Activated T-helper 2 cell treated with anti-CD3 and anti-CD28 coated beads, Interferon-gamma antibody, Interleukin-2, Interleukin-4, amounts not matched to agents 10 μg/mL and 5 μg/mL and 100 μg/mL, durations not matched to agents 14 hours and 24 hours and 36 hours (primary cell): ENCODE results near the gene EFCAB12. TPM values are rescaled to one million over a fixed set of nuclear protein-coding genes. Genes with fewer than 3 reads are reported as not detected.
"Not testable (repeated sequence)": the region's sequence is repeated elsewhere in the genome, so short reads cannot be mapped to it uniquely, and the experiment has no call there.

Experiments used
- DNase-seq: peaks from one replicate; pipeline ENCODE4 v3.0.0; 2021; ENCODE audit warnings: low spot score
- H3K27ac Mint-ChIP-seq: one replicate; pipeline ENCODE4 v1.8.0; 2021; ENCODE audit warnings: mixed read lengths
- H3K27me3 Mint-ChIP-seq: one replicate; pipeline ENCODE4 v1.8.0; 2021; ENCODE audit warnings: low read depth, mixed read lengths
- H3K36me3 Mint-ChIP-seq: one replicate; pipeline ENCODE4 v1.8.0; 2021; ENCODE audit warnings: low read depth, mixed read lengths
- H3K4me1 Mint-ChIP-seq: one replicate; pipeline ENCODE4 v1.8.0; 2021; ENCODE audit warnings: low read depth, mixed read lengths
- H3K4me3 Mint-ChIP-seq: one replicate; pipeline ENCODE4 v1.8.0; 2021; ENCODE audit warnings: low read depth, mild to moderate bottlenecking, moderate library complexity, mixed read lengths
- H3K9me3 Mint-ChIP-seq: one replicate; pipeline ENCODE4 v1.8.0; 2021; ENCODE audit warnings: mixed read lengths
- intact Hi-C: fragments of 100-400 bp; cut with micrococcal nuclease; formaldehyde crosslinking; loops from one replicate; pipeline ENCODE4 v1.15.1; 2023
- total RNA-seq: library from RNA; stranded (reverse); gene quantifications from 2 replicates; pipeline ENCODE4 v1.2.3, GENCODE V29; 2022

EFCAB12 gene
- total RNA-seq, 1 donor from 2014 or later, result 0.25 TPM

DNA sequence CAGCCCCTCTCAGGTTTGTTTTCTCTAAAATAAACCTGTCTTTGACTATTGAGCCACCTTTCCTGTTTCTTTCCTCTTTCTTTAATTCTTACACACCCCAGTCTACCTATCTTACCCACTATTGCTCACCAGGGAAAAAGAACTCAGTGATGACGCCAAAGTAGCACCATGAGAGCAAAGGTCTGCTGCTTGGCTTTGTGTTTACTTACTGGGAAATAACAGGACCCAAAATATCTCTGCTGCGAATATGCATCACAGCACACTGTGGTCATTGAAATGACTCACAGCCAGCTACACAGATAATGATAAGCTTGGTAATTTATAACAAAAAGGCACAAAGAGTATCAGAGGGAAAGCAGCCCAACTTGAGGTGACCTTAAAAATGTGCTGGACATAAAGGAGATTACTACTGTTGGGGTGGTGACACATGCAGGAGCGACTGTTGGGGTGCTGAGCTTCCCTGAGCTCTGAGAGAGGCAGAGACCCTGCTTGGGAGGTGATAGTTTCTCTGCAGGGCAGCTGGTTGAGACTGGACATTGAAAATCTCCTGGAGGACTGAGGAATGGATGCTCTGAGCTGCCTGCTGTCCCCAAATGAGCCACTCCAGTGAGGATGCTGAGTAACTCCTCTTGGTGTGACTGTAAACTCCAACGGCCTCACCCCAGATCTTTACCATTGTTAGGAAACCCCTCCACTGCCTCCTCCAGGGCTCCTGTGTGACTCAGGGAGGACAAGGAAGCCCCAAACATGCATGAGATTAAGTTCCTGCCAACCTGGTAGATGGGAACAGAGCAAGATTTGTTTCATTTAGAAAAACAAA lies 14.5 kb downstream of the EFCAB12 start:
- Mint-ChIP-seq H3K27ac (no peak overlapping the region), H3K36me3 (no peaks in the 10 kb centered on the region), H3K9me3 (no peaks in the 10 kb centered on the region), H3K27me3 (peaks cover 3% of the 10 kb centered on the region), H3K4me3 (no peak overlapping the region), H3K4me1 (no peaks in the 10 kb centered on the region)
- intact Hi-C loops, result no loop called here
- no peak for DNase-seq

DNA sequence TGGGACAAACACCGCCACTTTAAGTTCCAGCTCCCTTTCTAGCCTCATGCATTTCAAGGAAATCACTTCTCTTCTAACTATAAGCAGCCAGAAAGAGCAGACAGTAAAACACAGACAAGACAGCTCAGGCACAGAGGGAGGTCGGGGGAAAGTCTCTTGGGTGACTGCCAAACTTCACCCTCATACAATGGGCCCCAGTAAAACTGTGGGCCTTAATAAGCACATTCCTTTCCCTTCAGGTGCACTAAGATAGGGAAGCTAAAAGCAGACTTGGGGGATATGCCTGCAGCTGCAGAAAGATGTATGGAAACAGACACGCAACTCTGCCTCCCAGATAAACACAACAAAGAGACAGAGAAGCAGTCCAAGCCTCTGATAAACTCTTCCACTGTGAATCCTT lies 15.2 kb downstream of the EFCAB12 start:
- intact Hi-C loops, H3K4me1 Mint-ChIP-seq, H3K9me3 Mint-ChIP-seq, DNase-seq, H3K27ac Mint-ChIP-seq, H3K4me3 Mint-ChIP-seq, H3K36me3 Mint-ChIP-seq, H3K27me3 Mint-ChIP-seq: not testable (repeated sequence)

DNA sequence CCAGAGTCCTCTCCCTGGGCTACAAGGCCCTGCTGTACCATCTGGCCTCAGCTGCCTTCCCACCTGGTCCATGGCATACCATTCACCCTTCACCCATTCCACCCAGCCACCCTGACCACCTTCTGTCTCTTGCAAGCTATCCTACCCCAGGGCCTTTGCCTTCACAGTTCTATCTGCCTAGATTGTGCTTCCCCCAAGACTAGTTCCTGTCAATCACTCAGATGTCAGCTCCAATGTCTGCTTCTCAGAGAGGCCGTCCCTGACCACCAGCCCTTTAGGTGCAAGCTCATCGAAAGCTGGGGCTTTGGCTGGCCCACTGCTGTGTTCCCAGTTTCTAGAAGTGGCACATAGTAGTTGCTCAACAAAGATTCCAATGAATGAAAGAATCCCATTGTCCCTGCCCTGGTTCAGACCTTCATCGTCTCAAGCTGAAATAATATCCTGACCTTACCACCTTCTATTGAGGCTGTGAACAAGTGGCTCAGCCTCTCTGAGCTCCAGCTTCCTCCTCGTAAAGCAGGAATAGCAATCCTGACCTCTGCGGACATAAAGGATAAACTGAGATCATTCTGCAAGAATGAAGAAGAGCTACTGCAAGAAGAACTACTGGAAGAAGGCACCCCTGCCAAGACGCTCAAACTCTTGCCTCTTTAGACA lies 15.8 kb downstream of the EFCAB12 start:
- no peaks in the 10 kb centered on the region for H3K36me3 Mint-ChIP-seq
- no peak for DNase-seq
- H3K27ac Mint-ChIP-seq, result no peak overlapping the region
- H3K27me3 Mint-ChIP-seq, result peaks cover 3% of the 10 kb centered on the region
- H3K4me3 Mint-ChIP-seq, result no peak overlapping the region
- no peaks in the 10 kb centered on the region for H3K4me1 Mint-ChIP-seq
- no peaks in the 10 kb centered on the region for H3K9me3 Mint-ChIP-seq
- intact Hi-C loops, result no loop called here

DNA sequence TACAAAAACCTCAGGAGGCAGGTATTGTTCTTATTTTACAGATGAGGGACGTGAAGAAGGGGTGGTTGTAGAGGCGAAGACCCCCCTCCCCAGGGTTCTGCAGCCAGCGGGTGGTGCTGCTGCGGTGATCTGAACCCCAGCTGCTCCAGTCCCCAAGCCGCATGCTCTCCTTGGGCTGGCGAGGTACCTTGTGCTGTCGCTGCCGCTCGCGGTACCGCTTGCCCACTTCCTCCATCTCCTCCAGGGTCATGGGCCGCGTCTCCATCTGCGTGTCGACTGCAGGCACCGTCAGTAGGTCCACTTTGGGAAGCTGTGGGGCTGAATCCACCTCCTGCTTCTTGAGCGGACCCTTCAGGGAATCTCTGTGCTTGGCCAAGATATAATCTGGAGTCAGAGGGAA lies 17.5 kb downstream of the EFCAB12 start:
- no peak for DNase-seq
- H3K4me3 Mint-ChIP-seq, result no peak overlapping the region
- intact Hi-C loops, result no loop called here
- H3K27ac Mint-ChIP-seq, result no peak overlapping the region
- H3K9me3 Mint-ChIP-seq, result no peaks in the 10 kb centered on the region
- peaks cover 3% of the 10 kb centered on the region for H3K27me3 Mint-ChIP-seq
- H3K36me3 Mint-ChIP-seq, result no peaks in the 10 kb centered on the region
- H3K4me1 Mint-ChIP-seq, result no peaks in the 10 kb centered on the region

DNA sequence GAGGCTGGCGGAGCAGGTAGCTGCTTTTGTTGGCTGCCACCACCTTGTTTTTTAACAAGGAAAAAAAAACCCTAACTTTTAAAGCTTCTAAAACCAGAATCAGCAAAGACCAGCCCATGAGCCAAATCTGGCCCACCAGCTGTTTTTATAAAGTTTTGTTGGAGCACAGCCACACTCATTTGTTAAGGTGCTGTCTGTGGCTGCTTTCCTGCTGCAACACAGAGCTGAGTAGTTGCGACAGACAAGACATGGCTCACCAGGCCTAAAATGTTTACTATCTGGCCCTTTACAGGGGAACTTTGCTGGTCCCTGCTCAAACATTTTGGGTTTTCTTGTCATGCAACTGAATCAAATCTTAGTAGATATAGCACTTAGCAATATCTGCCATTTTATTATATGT lies 18.9 kb downstream of the EFCAB12 start:
- Mint-ChIP-seq H3K9me3 (no peaks in the 10 kb centered on the region), H3K4me1 (no peaks in the 10 kb centered on the region), H3K36me3 (no peaks in the 10 kb centered on the region), H3K27me3 (peaks cover 3% of the 10 kb centered on the region), H3K27ac (no peak overlapping the region), H3K4me3 (no peak overlapping the region)
- DNase-seq, result no peak
- intact Hi-C loops, result no loop called here

DNA sequence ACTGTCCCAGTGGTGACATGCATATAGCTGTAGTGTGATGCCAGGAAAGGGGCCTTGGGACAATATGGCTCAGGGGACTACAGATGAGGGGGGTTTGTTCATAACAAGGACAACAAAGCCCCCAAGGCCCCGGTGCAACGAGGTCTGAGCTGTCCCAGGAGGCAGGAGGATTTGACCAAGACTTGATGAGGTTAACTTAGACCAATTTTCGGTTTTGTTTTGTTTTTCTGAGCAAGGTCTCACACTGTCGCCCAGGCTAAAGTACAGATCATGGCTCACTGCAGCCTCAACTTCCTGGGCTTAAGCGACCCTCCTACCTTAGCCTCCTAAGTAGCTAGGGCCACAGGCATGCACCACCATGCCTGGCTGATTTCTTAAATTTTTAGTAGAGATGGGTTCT lies 23.8 kb downstream of the EFCAB12 start:
- DNase-seq, result no peak
- no peaks in the 10 kb centered on the region for H3K27me3 Mint-ChIP-seq
- no peaks in the 10 kb centered on the region for H3K36me3 Mint-ChIP-seq
- peaks cover 3% of the 10 kb centered on the region for H3K4me1 Mint-ChIP-seq
- no peak overlapping the region for H3K27ac Mint-ChIP-seq
- intact Hi-C loops, result no loop called here
- no peaks in the 10 kb centered on the region for H3K9me3 Mint-ChIP-seq
- H3K4me3 Mint-ChIP-seq, result no peak overlapping the region

DNA sequence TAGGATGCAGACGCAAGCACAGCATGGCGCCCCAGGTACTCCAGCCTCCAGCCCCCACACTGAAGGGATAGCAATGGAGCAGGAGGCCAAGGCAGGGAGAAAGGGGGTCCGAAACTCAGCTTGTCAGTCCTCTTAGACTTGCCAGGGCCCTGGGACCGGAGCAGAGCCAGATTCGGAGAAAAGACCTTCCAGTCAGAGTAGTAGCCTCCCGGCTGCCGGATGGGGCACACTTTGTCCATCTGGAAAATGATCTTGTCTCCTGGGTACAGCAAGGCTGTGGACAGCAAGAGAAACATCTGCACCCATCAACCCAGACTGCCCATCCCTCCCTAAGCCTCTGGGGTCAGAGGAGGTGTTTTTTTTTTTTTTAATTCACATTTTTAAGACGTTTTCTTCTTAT lies 24.3 kb downstream of the EFCAB12 start:
- H3K36me3 Mint-ChIP-seq, result no peaks in the 10 kb centered on the region
- peaks cover 5% of the 10 kb centered on the region for H3K4me1 Mint-ChIP-seq
- H3K4me3 Mint-ChIP-seq, result no peak overlapping the region
- no peak for DNase-seq
- no peaks in the 10 kb centered on the region for H3K27me3 Mint-ChIP-seq
- no peaks in the 10 kb centered on the region for H3K9me3 Mint-ChIP-seq
- no peak overlapping the region for H3K27ac Mint-ChIP-seq
- intact Hi-C loops, result no loop called here

DNA sequence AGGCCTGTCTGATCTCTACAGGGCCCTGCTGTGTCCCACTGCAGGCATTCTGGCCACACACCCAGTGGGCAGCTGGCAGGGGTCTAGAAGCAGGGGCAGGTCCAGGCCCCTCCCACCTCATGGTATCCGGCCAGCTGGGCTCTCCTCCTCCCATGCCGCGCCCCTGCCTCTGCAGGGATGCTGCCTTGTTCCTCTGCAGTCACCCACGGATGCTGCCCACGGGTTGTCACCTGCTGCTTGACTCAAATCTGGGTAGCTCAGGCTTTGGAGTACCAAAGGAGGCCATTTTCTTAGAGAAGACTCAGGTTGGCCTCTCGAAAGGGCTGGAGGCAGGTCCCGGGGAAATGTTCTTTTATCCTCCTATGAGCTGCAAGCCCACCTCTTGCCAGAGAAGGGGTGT lies 25.0 kb downstream of the EFCAB12 start:
- H3K9me3 Mint-ChIP-seq, result no peaks in the 10 kb centered on the region
- no peak overlapping the region for H3K27ac Mint-ChIP-seq
- H3K36me3 Mint-ChIP-seq, result peaks cover 2% of the 10 kb centered on the region
- peaks cover 9% of the 10 kb centered on the region for H3K4me1 Mint-ChIP-seq
- no peak overlapping the region for H3K4me3 Mint-ChIP-seq
- no peaks in the 10 kb centered on the region for H3K27me3 Mint-ChIP-seq
- DNase-seq, result no peak
- intact Hi-C loops, result no loop called here

DNA sequence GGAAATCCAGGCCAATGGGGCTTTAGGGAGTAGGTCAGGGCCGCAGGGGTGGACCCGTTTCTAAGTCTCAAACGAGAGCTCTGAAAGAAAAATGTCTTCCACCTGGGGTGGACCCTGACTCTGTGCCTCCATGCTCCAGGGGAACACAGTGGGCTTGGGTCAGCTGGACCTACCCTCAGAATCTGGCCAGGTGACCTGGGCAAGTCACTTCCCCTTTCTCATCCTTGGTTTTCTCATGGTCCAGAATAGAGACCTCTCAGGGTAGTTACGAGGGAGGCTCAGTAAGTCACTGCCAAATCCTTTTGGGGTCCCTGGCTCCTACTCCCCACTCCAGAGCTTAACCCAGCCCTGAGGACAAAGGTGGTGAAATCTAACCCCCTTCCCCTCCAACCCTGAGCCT lies 25.8 kb downstream of the EFCAB12 start:
- Mint-ChIP-seq H3K9me3 (no peaks in the 10 kb centered on the region), H3K27ac (no peak overlapping the region), H3K36me3 (peaks cover 4% of the 10 kb centered on the region), H3K4me1 (peaks cover 16% of the 10 kb centered on the region), H3K4me3 (no peak overlapping the region), H3K27me3 (no peaks in the 10 kb centered on the region)
- intact Hi-C loops, result no loop called here
- no peak for DNase-seq

DNA sequence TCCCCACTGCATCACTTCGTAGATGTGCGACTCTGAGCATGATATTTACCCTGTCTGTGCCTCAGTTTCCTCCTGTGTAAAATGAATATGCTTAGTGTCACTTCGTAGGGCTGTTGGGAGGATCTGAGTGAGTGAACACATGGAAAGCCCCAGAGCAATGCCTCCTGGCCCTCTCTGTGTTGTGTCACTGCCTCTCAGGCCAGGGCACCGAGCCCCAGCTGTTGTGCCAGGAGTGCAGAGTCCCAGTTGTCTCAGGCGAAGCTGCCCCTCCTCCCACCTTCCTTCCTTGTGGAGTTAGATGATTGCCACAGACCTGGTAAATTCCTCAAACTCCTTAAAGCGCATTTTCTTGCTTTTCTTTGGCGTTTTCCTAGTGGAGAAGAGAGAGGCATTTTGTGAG lies 26.2 kb downstream of the EFCAB12 start:
- Mint-ChIP-seq H3K4me3 (no peak overlapping the region), H3K27ac (no peak overlapping the region), H3K9me3 (no peaks in the 10 kb centered on the region), H3K4me1 (peaks cover 20% of the 10 kb centered on the region), H3K36me3 (peaks cover 8% of the 10 kb centered on the region), H3K27me3 (no peaks in the 10 kb centered on the region)
- intact Hi-C loops, result no loop called here
- no peak for DNase-seq

DNA sequence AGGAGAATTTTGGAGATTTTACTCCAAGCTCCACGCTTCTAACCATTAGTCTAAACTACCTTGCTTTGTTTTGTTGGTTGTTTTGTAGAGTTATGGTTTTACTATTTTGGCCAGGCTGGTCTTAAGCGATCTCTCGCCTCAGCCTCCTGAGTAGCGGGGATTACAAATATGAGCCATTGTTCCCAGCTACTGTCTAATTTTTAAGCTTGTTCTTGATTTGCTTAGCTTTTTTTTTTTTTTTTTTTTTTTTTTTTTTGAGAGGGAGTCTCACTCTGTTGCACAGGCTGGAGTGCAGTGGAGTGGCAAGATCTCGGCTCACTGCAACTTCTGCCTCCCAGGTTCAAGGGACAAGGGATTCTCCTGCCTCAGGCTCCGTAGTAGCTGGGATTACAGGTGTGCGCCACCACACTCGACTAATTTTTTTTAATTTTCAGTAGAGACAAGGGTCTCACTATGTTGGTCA lies 28.5 kb downstream of the EFCAB12 start:
- no peaks in the 10 kb centered on the region for H3K9me3 Mint-ChIP-seq
- H3K36me3 Mint-ChIP-seq, result peaks cover 26% of the 10 kb centered on the region
- intact Hi-C loops, result loop anchor here (1.0 to 2.0 kb wide), 2 partner anchors 40 to 751 kb away; partner anchors contain the start of gene IFT122
- peak overlapping the region; percentile 98 for H3K27ac Mint-ChIP-seq
- no peaks in the 10 kb centered on the region for H3K27me3 Mint-ChIP-seq
- H3K4me1 Mint-ChIP-seq, result peaks cover 27% of the 10 kb centered on the region
- peak overlapping the region; percentile 100 for H3K4me3 Mint-ChIP-seq
- DNase-seq, result no peak

DNA sequence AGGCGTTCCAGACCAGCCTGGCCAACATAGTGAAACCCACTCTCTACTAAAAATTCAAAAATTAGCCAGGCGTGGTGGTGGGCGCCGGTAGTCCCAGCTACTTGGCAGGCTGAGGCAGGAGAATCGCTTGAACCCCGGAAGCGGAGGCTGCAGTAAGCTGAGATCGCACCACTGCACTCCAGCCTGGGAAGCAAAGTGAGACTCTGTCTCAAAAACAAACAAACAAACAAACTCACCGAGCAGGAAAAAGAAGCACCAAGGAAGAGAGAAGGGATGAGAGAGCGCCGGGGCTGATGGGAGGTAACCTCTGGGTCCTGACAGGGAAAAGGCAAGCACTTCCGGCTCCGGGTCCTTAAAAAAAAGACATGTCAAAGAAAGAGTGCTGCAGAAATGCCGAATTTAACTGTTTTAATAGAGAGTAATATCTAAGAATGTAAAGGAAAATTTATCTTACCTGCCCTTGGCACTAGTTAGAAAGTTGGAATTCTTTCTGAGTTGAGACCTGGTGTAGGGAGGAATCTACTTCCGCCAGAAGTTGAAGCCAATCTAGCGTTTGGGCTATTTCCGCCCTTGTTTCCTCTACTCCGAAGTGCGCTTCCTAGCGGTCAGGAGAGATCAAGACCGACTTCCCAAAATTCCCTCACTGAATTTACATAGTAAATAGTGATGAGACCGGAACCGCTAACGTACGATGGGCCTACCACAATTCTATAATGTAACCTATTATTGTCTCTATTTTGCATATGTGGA lies 29.1 kb downstream of the EFCAB12 start:
- intact Hi-C loops, result loop anchor here (1.0 to 2.0 kb wide), 2 partner anchors 41 to 751 kb away; partner anchors contain the start of gene IFT122
- Mint-ChIP-seq H3K9me3 (no peaks in the 10 kb centered on the region), H3K36me3 (peaks cover 32% of the 10 kb centered on the region), H3K4me3 (peak overlapping the region; percentile 100), H3K4me1 (peaks cover 27% of the 10 kb centered on the region), H3K27me3 (no peaks in the 10 kb centered on the region), H3K27ac (peak overlapping the region; percentile 98)
- peak; percentile 68 for DNase-seq

DNA sequence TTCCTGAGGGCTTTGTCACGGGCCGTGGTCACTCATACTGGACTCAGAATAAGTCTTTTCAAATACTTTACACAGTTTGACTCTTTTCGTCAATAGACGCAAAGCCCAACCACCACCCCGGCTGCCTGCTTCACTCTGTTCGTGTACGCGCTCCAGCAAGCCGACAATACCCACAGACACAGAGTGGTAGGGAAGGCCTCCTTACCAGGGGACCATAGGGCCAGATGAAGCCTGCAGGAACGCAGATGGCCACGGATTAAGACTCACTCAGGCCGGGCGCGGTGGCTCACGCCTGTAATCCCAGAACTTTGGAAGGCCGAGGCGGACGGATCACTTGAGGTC lies 29.7 kb downstream of the EFCAB12 start:
- H3K4me3 Mint-ChIP-seq, result peak overlapping the region; percentile 100
- intact Hi-C loops, result loop anchor here (1.0 to 2.0 kb wide), 2 partner anchors 42 to 750 kb away; partner anchors contain the start of gene IFT122
- peak; percentile 13 for DNase-seq
- no peaks in the 10 kb centered on the region for H3K27me3 Mint-ChIP-seq
- H3K27ac Mint-ChIP-seq, result peak overlapping the region; percentile 98
- H3K9me3 Mint-ChIP-seq, result no peaks in the 10 kb centered on the region
- peaks cover 27% of the 10 kb centered on the region for H3K4me1 Mint-ChIP-seq
- H3K36me3 Mint-ChIP-seq, result peaks cover 36% of the 10 kb centered on the region
